HepG2 (cell line): ENCODE measurements around the gene SLC2A4. TPM values are rescaled to one million over a fixed set of nuclear protein-coding genes. Genes with fewer than 3 reads are reported as not detected.

ENCODE experiments used
- ATF7-NPFF ChIP-seq: sonication (generic); formaldehyde crosslinking; IDR thresholded peaks from 2 replicates; pipeline ENCODE4 v1.8.1; 2023; ENCODE audit warnings: mild to moderate bottlenecking, low read depth, missing genetic modification reagents, moderate library complexity
- HNRNPL ChIP-seq: fragments of 200-400 bp; formaldehyde crosslinking; IDR thresholded peaks from 2 replicates; pipeline ENCODE4 v1.6.1; 2017; ENCODE audit warnings: mild to moderate bottlenecking, low read depth, low read length
- JUND ChIP-seq: sonication (generic); formaldehyde crosslinking; IDR thresholded peaks from 2 replicates; pipeline ENCODE4 v1.8.0; 2022; ENCODE audit warnings: mild to moderate bottlenecking, missing genetic modification reagents
- KDM2A ChIP-seq: sonication (generic); formaldehyde crosslinking; IDR thresholded peaks from 2 replicates; pipeline ENCODE4 v1.4.0; 2020; ENCODE audit warnings: low read depth, missing genetic modification reagents, borderline replicate concordance
- MBNL3 ChIP-seq: fragments of 250-450 bp; sonication (Bioruptor Pico); conservative IDR thresholded peaks from 2 replicates; pipeline ENCODE4 v1.8.0; 2022; ENCODE audit warnings: mild to moderate bottlenecking, inconsistent platforms
- MTF1 ChIP-seq: sonication (generic); formaldehyde crosslinking; IDR thresholded peaks from 2 replicates; pipeline ENCODE4 v1.5.0; 2020; ENCODE audit warnings: missing genetic modification reagents
- MYNN ChIP-seq: sonication (generic); formaldehyde crosslinking; IDR thresholded peaks from 2 replicates; pipeline ENCODE4 v1.4.0; 2020; ENCODE audit warnings: mild to moderate bottlenecking, low read depth, missing genetic modification reagents
- PTBP1 ChIP-seq: fragments of 200-400 bp; formaldehyde crosslinking; IDR thresholded peaks from 2 replicates; pipeline ENCODE4 v1.6.1; 2018; ENCODE audit warnings: low read length, low read depth; ENCODE audit not compliant: poor library complexity, severe bottlenecking
- SCMH1 ChIP-seq: sonication (generic); formaldehyde crosslinking; IDR thresholded peaks from 2 replicates; pipeline ENCODE4 v1.9.0; 2021; ENCODE audit warnings: missing genetic modification reagents, mild to moderate bottlenecking, borderline replicate concordance
- ZBTB7A ChIP-seq: sonication (generic); formaldehyde crosslinking; IDR thresholded peaks from 2 replicates; pipeline ENCODE4 v1.8.0; 2022; ENCODE audit warnings: mild to moderate bottlenecking, missing genetic modification reagents
- ZNF282 ChIP-seq: fragments of 450-650 bp; IDR thresholded peaks from 2 replicates; pipeline ENCODE4 v1.6.1; 2018; ENCODE audit not compliant: partially characterized antibody
- ZNF331 ChIP-seq: sonication (generic); formaldehyde crosslinking; IDR thresholded peaks from 2 replicates; pipeline ENCODE4 v1.4.0; 2020; ENCODE audit warnings: missing genetic modification reagents
- ZNF496 ChIP-seq: sonication (generic); formaldehyde crosslinking; IDR thresholded peaks from 2 replicates; pipeline ENCODE4 v1.8.1; 2023; ENCODE audit warnings: mild to moderate bottlenecking, moderate library complexity, missing genetic modification reagents; ENCODE audit not compliant: insufficient replicate concordance
- ZNF567 ChIP-seq: sonication (generic); formaldehyde crosslinking; IDR thresholded peaks from 2 replicates; pipeline ENCODE4 v1.8.1; 2023; ENCODE audit warnings: mild to moderate bottlenecking, missing genetic modification reagents, borderline replicate concordance
- ZZZ3 ChIP-seq: sonication (generic); formaldehyde crosslinking; IDR thresholded peaks from 2 replicates; pipeline ENCODE4 v1.4.0; 2020; ENCODE audit warnings: missing genetic modification reagents, mild to moderate bottlenecking, borderline replicate concordance
- polyA plus RNA-seq, 8 experiments: library from polyadenylated mRNA; depleted of rRNA in 3 of 8; stranded (reverse) in 7 of 8; unstranded in 1 of 8; fragments of >200 nt; fragmentation: Illumina TruSeq in 4 of 8; extraction: Trizol in 4 of 8; gene quantifications; 2 replicates each; pipeline versions ENCODE4 v1.2.1 to v1.2.3, GENCODE V29; 2011 to 2016; ENCODE audit warnings: low read depth in 4 of 8, missing spikeins in 1 of 8, mixed read lengths in 1 of 8; ENCODE audit not compliant: insufficient read depth in 1 of 8
- total RNA-seq, 5 experiments: library from RNA; depleted of rRNA; stranded (reverse); fragments of >200 nt; fragmentation: Illumina TruSeq; extraction: Trizol; gene quantifications; 2 replicates each; pipeline ENCODE4 v1.2.3, GENCODE V29; 2016; ENCODE audit warnings: low read depth in 1 of 5
- TF ChIP-seq, protein P1 (sequence below): sonication (generic); formaldehyde crosslinking; IDR thresholded peaks from 2 replicates; pipeline ENCODE4 v1.4.0; 2020; ENCODE audit warnings: missing genetic modification reagents
- TF ChIP-seq, protein P2 (sequence below), 2 experiments: IDR thresholded peaks; 2 replicates each; pipeline ENCODE4 v1.6.1; 2011 to 2012; ENCODE audit warnings: low read length in 2 of 2, borderline replicate concordance in 1 of 2, low read depth in 1 of 2, mild to moderate bottlenecking in 1 of 2, moderate library complexity in 1 of 2
- TF ChIP-seq, protein P3 (sequence below): IDR thresholded peaks from 2 replicates; pipeline ENCODE4 v1.6.1; 2016
- TF ChIP-seq, protein P4 (sequence below): IDR thresholded peaks from 2 replicates; pipeline ENCODE4 v1.4.0; 2020; ENCODE audit warnings: mild to moderate bottlenecking, missing genetic modification reagents

SLC2A4 gene
- total and polyA plus RNA-seq, 2 of the 13 experiments (the other 11 are each of a cell fraction or from before 2014, with no cell fraction given): 4.9 to 5.8 TPM

DNA sequence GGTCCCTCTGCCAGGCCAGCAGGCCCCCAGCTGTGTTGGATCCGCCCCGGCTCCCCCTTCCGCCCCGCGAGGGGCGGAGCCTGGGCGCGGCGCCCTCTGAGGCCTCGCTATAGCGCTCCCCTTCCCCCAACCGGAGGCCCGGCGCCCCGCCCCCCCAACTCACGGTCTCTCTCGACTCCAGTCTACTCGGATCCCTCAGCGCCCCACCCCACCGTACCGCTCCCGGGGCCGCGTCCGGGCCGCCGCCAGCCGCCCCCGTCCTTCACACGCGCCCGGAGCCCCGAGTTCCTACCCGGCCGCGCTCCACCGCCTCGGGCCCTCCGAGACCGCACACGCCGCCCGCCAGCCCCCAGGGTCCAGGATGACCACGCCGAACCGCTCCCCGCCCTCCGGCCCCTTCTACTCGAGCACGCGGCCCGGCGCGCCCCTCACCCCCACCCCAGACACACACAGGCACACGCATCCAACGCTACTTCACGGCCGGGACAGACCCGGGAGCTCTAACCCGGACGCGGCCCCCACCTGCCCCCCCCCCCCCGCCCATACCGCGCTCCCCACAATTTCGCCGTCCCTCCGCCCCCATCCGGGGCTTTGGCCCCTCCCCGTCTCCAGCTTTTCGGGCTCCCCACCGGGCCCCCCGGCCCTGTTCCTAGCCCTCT is 43.6 kb upstream of the SLC2A4 start (continued):
- TF ChIP-seq MYNN: no peak
- no peak for TF ChIP-seq MTF1
- no peak for TF ChIP-seq ZNF282
- TF ChIP-seq ZNF331: no peak
- TF ChIP-seq HNRNPL: no peak
- TF ChIP-seq ZBTB7A: no peak
- TF ChIP-seq, protein P1, sequence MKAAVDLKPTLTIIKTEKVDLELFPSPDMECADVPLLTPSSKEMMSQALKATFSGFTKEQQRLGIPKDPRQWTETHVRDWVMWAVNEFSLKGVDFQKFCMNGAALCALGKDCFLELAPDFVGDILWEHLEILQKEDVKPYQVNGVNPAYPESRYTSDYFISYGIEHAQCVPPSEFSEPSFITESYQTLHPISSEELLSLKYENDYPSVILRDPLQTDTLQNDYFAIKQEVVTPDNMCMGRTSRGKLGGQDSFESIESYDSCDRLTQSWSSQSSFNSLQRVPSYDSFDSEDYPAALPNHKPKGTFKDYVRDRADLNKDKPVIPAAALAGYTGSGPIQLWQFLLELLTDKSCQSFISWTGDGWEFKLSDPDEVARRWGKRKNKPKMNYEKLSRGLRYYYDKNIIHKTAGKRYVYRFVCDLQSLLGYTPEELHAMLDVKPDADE (CRISPR knock-in tag): no peak
- no peak for TF ChIP-seq JUND (CRISPR knock-in tag)
- TF ChIP-seq ZZZ3 (CRISPR knock-in tag): no peak
- no peak for TF ChIP-seq MBNL3
- TF ChIP-seq ATF7-NPFF: 0 out of 2 replicates have a peak, but pooled peaks have one; percentile 31
- TF ChIP-seq, protein P2, sequence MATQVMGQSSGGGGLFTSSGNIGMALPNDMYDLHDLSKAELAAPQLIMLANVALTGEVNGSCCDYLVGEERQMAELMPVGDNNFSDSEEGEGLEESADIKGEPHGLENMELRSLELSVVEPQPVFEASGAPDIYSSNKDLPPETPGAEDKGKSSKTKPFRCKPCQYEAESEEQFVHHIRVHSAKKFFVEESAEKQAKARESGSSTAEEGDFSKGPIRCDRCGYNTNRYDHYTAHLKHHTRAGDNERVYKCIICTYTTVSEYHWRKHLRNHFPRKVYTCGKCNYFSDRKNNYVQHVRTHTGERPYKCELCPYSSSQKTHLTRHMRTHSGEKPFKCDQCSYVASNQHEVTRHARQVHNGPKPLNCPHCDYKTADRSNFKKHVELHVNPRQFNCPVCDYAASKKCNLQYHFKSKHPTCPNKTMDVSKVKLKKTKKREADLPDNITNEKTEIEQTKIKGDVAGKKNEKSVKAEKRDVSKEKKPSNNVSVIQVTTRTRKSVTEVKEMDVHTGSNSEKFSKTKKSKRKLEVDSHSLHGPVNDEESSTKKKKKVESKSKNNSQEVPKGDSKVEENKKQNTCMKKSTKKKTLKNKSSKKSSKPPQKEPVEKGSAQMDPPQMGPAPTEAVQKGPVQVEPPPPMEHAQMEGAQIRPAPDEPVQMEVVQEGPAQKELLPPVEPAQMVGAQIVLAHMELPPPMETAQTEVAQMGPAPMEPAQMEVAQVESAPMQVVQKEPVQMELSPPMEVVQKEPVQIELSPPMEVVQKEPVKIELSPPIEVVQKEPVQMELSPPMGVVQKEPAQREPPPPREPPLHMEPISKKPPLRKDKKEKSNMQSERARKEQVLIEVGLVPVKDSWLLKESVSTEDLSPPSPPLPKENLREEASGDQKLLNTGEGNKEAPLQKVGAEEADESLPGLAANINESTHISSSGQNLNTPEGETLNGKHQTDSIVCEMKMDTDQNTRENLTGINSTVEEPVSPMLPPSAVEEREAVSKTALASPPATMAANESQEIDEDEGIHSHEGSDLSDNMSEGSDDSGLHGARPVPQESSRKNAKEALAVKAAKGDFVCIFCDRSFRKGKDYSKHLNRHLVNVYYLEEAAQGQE (IDR thresholded peaks at IDR 0.05; ENCODE audit: borderline replicate concordance in 1 of 2, low read depth in 1 of 2, low read length in 2 of 2): no peak
- no peak for TF ChIP-seq SCMH1 (CRISPR knock-in tag)
- TF ChIP-seq, protein P3, sequence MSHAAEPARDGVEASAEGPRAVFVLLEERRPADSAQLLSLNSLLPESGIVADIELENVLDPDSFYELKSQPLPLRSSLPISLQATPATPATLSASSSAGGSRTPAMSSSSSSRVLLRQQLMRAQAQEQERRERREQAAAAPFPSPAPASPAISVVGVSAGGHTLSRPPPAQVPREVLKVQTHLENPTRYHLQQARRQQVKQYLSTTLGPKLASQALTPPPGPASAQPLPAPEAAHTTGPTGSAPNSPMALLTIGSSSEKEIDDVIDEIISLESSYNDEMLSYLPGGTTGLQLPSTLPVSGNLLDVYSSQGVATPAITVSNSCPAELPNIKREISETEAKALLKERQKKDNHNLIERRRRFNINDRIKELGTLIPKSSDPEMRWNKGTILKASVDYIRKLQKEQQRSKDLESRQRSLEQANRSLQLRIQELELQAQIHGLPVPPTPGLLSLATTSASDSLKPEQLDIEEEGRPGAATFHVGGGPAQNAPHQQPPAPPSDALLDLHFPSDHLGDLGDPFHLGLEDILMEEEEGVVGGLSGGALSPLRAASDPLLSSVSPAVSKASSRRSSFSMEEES (CRISPR knock-in tag): no peak
- no peak for TF ChIP-seq PTBP1
- TF ChIP-seq, protein P4, sequence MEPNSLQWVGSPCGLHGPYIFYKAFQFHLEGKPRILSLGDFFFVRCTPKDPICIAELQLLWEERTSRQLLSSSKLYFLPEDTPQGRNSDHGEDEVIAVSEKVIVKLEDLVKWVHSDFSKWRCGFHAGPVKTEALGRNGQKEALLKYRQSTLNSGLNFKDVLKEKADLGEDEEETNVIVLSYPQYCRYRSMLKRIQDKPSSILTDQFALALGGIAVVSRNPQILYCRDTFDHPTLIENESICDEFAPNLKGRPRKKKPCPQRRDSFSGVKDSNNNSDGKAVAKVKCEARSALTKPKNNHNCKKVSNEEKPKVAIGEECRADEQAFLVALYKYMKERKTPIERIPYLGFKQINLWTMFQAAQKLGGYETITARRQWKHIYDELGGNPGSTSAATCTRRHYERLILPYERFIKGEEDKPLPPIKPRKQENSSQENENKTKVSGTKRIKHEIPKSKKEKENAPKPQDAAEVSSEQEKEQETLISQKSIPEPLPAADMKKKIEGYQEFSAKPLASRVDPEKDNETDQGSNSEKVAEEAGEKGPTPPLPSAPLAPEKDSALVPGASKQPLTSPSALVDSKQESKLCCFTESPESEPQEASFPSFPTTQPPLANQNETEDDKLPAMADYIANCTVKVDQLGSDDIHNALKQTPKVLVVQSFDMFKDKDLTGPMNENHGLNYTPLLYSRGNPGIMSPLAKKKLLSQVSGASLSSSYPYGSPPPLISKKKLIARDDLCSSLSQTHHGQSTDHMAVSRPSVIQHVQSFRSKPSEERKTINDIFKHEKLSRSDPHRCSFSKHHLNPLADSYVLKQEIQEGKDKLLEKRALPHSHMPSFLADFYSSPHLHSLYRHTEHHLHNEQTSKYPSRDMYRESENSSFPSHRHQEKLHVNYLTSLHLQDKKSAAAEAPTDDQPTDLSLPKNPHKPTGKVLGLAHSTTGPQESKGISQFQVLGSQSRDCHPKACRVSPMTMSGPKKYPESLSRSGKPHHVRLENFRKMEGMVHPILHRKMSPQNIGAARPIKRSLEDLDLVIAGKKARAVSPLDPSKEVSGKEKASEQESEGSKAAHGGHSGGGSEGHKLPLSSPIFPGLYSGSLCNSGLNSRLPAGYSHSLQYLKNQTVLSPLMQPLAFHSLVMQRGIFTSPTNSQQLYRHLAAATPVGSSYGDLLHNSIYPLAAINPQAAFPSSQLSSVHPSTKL: no peak
- TF ChIP-seq KDM2A: peak; percentile 31; the same call in 1 of the 2 replicates
- TF ChIP-seq ZNF496 (CRISPR knock-in tag): no peak
- no peak for TF ChIP-seq ZNF567 (CRISPR knock-in tag)
